GM18867 (cell line): ENCODE measurements around the gene AK1.

ENCODE experiments used
- ATAC-seq: cut with Tn5 transposase; IDR thresholded peaks from one replicate; pipeline ENCODE4 v1.9.1; 2021; ENCODE audit warnings: mild to moderate bottlenecking, moderate library complexity; ENCODE audit not compliant: unreplicated experiment

AK1 gene

GRCh38 chr9:127869310-127870152, 7.9 kb downstream of the AK1 start:
- peak; percentile 67 for ATAC-seq

- no peak for ATAC-seq
Measured at GRCh38 chr9:127868278-127868902, 9.1 kb downstream of the AK1 start.

- ATAC-seq = no peak
Measured at GRCh38 chr9:127867356-127868277, 9.9 kb downstream of the AK1 start.

- no peak for ATAC-seq
Measured at GRCh38 chr9:127866535-127866934, 10.9 kb downstream of the AK1 start.

- no peak for ATAC-seq
Measured at GRCh38 chr9:127865645-127866464, 11.6 kb downstream of the AK1 start.

GRCh38 chr9:127863191-127863621, 14.3 kb downstream of the AK1 start:
- ATAC-seq = no peak

- ATAC-seq = no peak
Measured at GRCh38 chr9:127862075-127863011, 15.1 kb downstream of the AK1 start.

- ATAC-seq = no peak
Measured at GRCh38 chr9:127860779-127861178, 16.7 kb downstream of the AK1 start.

GRCh38 chr9:127860260-127860659, 17.2 kb downstream of the AK1 start:
- no peak for ATAC-seq

- ATAC-seq = no peak
Measured at GRCh38 chr9:127858041-127858512, 19.4 kb downstream of the AK1 start.

GRCh38 chr9:127857278-127857677, 20.2 kb downstream of the AK1 start:
- ATAC-seq = no peak

GRCh38 chr9:127856729-127857116, 20.8 kb downstream of the AK1 start:
- ATAC-seq = no peak

- ATAC-seq = no peak
Measured at GRCh38 chr9:127856094-127856728, 21.3 kb downstream of the AK1 start.

- ATAC-seq = no peak
Measured at GRCh38 chr9:127855522-127855921, 22.0 kb downstream of the AK1 start.

GRCh38 chr9:127854960-127855359, 22.5 kb downstream of the AK1 start:
- no peak for ATAC-seq

GRCh38 chr9:127854184-127854806, 23.2 kb downstream of the AK1 start, which contains the start of gene ENG:
TSS of gene ENG (minus strand) at chr9:127854658. CDS start at chr9:127854355, 303 bp downstream.
- no peak for ATAC-seq

GRCh38 chr9:127853312-127854183, 23.9 kb downstream of the AK1 start:
- no peak for ATAC-seq
